Transverse colon (tissue), 4 donors: ENCODE results near the gene OLFM2.

Experiments used
- CTCF ChIP-seq, 5 experiments: fragments of 200-600 bp in 3 of 5; fragments of 450-650 bp in 2 of 5; sonication (generic) in 3 of 5; IDR thresholded peaks; 1 replicate in 2 of 5; 2 replicates in 3 of 5; pipeline ENCODE4 v1.5.1; 2016 to 2017; ENCODE audit warnings: antibody characterized with exemption in 5 of 5, inconsistent platforms in 3 of 5, mild to moderate bottlenecking in 2 of 5, moderate library complexity in 1 of 5
- EP300 ChIP-seq: sonication (generic); formaldehyde crosslinking; IDR thresholded peaks from one replicate; pipeline ENCODE4 v1.6.1; 2017; ENCODE audit warnings: antibody characterized with exemption, low read depth
- POLR2AphosphoS5 ChIP-seq, 3 donors: sonication (generic); formaldehyde crosslinking; IDR thresholded peaks; one replicate each; pipeline ENCODE4 v1.6.1; 2016; ENCODE audit warnings: antibody characterized with exemption in 3 of 3

GRCh38 chr19:9901020-9901419 lies 35.3 kb downstream of the OLFM2 start:
- TF ChIP-seq CTCF (IDR thresholded peaks at IDR 0.05) (no peak), POLR2AphosphoS5 (IDR thresholded peaks at IDR 0.05) (no peak), EP300 (no peak)
